Measurements from ENCODE around the gene HGD.

- TF ChIP-seq POLR2AphosphoS5 (IDR thresholded peaks at IDR 0.05; ENCODE audit: low read depth, low read length) (no peak), POLR2A (IDR thresholded peaks at IDR 0.05; ENCODE audit: low read depth, low read length) (no peak)
Measured at GRCh38 chr3:120599211-120599610, 82.8 kb downstream of the HGD start.

All from GM12892 (cell line).